CD4-positive, alpha-beta T cell treated with Interleukin-15 for 4 hours (primary cell): ENCODE measurements around the gene SLC16A10.
"Not testable (repeated sequence)": the region's sequence is repeated elsewhere in the genome, so short reads cannot be mapped to it uniquely, and the experiment has no call there.

Source experiments
- DNase-seq: peaks from one replicate; pipeline ENCODE4 v3.0.0-alpha.2; 2020; ENCODE audit warnings: low spot score

The SLC16A10 gene

DNA sequence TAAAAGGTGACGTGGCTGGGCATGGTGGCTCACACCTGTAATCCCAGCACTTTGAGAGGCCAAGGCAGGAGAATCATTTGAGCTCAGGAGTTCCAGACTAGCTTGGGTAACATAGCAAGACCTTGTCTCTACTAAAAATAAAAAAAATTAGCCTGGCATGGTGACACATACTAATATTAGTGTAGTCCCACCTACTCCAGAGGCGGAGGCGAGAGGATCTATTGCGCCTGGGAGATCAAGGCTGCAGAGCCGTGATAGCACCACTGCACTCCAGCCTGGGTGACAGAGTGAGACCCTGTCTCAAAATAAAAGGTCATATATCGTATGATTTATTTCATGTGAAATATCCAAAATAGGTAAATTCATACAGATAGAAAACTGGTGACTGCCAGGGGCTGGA, 132.5 kb downstream of the SLC16A10 start:
- no peak for DNase-seq

DNA sequence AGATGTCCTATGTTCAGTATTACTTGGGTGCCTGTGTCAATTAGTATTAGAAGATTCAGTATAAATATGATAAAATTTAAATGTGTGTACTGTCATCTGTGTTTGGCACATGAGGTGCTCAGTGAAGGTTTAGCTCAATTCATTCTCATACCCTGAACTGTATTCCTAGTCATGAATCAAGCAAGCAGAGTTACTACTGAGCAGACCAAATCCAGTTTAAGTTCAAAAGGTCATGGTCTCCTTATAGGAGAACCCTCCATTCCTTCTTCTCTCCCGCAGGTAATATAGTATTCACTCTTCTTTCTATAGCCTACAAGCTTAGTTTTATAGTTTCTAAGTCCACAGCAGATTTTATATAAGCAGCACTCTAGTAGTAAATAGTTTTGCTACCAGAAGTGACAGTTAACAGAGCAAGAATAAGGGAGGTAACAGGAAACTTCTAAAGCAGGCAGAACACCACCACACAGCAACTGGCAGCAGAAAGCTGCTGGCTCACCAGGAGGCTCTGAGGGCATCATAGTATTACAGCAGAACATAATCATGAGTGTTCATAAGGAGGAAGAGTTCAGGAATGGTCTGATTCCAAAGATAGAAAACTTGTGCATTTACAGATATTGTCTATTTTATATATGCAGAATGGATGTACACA, 133.2 kb downstream of the SLC16A10 start:
- DNase-seq: no peak

GRCh38 chr6:111221804-111222203, 134.5 kb downstream of the SLC16A10 start:
- no peak for DNase-seq

DNA sequence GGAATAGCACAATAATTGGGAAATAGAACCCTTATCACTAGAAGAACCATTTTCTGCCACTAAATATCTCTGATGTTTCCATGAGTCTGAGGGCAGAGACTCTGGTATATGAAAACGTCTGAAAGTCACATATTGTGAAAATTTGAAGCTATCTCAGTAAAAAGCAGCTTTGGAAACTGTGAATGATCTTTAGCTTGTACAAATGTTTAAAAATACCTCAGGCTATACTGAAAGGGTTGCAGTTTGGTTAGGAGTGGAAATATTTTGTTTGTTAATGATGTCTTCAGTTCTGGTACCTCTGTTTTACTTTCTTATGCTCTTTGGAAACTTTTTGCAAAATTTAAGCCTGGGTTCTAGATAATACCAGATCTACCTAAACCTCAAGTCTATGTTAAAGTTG, 135.0 kb downstream of the SLC16A10 start:
- no peak for DNase-seq

GRCh38 chr6:111228094-111228493, 140.8 kb downstream of the SLC16A10 start:
- no peak for DNase-seq

- DNase-seq: no peak
Measured at GRCh38 chr6:111230351-111231089, 143.2 kb downstream of the SLC16A10 start.

GRCh38 chr6:111231090-111231459, 143.8 kb downstream of the SLC16A10 start:
- no peak for DNase-seq

DNA sequence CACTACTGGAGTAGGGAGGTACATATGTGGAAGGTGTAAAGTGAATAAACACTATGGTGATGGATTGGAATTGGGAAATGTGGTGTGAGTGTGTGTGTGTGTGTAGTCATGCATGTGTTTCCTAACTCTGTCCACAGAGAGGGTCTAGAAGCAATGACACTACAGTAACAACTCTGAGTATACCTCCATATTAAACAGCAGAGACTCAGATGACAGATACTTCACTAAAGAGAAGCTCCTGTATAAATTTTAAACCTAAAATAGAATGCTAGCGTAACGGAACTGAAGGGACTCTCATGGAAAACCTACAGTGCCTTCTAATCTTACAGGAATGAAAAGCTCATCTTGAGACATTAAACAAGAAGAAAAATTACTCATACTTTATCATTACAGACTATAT, 150.5 kb downstream of the SLC16A10 start:
- no peak for DNase-seq

GRCh38 chr6:111238464-111239119, 151.3 kb downstream of the SLC16A10 start:
- no peak for DNase-seq

DNA sequence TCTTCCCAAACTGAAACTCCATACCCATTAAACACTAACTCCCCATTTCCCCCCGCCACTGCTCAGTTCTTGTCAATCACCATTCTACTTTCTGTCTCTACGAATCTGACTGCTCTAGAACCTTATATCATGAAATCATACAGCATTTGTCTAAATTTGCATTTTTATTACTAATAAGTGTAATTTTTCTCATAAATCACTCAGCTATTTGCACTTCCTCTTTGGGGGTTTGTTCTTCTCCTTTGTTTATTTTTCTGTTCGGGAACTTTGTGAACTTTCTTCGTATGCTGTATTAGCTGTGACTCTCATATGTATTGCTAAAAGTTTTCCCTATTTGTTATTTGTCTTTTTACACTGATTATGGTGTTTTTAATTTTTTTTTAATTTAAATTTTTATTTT, 152.2 kb downstream of the SLC16A10 start:
- DNase-seq: no peak

GRCh38 chr6:111242452-111242851, 155.1 kb downstream of the SLC16A10 start:
- DNase-seq: no peak

GRCh38 chr6:111243095-111243494, 155.8 kb downstream of the SLC16A10 start:
- DNase-seq: no peak

- DNase-seq: no peak
Measured at GRCh38 chr6:111248789-111249188, 161.5 kb downstream of the SLC16A10 start.

DNA sequence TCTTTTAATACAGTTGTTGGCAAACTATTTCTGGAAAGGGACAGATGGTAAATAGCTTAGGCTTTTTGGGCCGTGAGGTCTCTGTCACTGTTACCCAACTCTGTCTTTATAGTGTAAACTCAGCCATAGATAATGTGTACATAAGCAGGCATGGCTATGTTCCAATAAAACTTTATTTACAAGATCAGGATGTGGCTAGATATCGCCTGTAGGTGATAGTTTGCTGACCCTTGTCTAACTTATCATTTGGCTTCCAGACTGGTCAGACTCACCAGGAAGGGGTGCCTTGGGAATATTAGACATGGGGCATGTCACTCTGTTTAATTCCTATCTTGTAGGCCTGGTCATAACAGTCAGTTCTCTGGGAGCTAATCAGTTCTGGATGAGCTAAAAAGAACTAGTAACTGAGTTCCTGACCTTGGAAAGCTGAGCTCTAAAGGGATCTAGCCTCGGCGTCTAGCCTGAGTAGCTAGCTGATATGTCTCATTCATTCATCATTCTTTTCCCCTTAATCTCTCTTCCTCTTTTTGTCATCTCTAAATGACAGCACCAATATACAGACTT, 163.6 kb downstream of the SLC16A10 start:
- DNase-seq: no peak

- no peak for DNase-seq
Measured at GRCh38 chr6:111252726-111253125, 165.4 kb downstream of the SLC16A10 start.

DNA sequence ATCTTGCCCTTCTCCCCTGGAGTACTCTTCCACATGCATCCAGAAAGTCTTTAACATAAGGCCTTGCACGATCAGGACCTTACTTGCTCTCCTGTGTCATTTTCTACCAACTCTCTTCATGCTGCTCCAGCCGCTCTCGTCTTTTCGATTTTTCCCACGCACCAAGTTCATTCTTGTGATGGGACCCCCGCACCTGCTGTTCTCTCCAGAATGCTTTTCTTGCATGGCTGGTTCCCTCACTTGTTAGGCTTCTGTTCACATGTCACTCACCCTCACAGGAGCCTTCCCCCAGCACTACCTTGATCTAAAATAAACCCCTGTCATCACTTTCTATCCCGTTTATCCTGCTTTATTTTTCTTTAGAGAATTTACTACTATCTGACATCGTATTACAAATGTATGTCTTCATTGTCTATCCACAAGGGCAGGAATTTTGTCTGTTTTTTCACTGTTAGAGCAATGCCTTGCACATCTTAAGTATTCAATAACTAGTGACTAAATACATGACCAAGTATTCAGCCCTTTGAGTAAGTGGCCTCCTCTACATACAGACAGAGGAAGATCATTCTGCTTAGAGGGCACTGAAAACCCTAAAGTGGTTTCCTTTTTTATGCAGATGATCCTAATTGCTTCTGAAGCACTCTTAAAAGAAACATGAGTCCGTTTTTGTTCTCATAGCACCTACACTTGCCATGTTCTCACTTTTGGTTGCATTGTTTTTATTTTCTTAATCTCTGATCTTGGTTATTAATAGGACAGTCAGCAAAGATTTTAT, 166.9 kb downstream of the SLC16A10 start:
- no peak for DNase-seq

DNA sequence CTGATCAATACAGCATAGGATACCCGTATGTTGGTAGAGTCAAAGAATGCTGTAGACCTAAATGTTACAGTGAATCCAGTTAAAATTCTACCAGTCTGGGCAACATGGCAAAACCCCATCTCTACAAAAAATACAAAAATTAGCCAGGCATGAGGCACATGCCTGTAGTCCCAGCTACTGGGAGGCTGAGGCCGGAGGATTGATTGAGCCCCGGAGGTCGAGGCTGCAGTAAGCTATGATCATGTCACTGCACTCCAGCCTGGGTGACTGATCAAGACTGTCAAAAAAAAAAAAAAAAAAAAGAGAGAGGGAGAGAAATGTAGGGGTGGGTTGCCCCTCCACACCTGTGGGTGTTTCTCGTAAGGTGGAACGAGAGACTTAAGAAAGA, 167.5 kb downstream of the SLC16A10 start:
- DNase-seq: no peak

DNA sequence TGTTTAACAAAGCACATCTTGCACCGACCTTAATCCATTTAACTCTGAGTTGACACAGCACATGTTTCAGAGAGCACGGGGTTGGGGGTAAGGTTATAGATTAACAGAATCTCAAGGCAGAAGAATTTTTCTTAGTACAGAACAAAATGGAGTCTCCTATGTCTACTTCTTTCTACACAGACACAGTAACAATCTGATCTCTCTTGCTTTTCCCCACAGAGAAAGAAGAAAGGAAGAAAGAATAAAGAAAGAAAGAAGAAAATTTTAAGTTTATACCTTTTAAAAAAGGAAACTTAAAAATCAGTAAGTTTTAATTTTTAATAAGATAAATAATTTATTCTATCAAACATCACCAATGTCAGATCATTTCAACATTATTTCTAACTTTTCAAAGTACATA, 168.5 kb downstream of the SLC16A10 start:
- DNase-seq: not testable (repeated sequence)

- DNase-seq: no peak
Measured at GRCh38 chr6:111256646-111257045, 169.3 kb downstream of the SLC16A10 start.

DNA sequence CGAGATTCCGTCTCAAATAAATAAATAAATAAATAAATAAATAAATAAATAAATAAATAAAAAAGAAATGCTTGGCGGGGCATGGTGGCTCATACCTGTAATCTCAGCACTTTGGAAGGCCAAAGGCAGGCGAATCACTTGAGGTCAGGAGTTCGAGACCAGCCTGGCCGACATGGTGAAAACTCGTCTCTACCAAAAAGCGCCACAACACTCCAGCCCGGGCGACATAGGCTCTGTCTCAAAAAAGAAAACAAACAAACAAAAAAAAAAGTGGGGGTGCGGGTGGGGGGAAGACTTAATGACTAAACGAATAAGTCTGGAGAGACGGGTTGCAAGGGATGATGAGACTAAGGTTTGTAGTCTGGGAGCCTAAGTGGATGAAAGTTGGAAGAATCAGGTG, 170.7 kb downstream of the SLC16A10 start:
- no peak for DNase-seq

GRCh38 chr6:111258615-111259088, 171.3 kb downstream of the SLC16A10 start:
- DNase-seq: no peak
